Measurements from ENCODE around the gene ORM2.
"Not testable (repeated sequence)": the region's sequence is repeated elsewhere in the genome, so short reads cannot be mapped to it uniquely, and the experiment has no call there.

ORM2 gene

GRCh38 chr9:114332474-114333040 lies 2.9 kb downstream of the ORM2 start:
- DNase-seq (ENCODE audit: low spot score) = not testable (repeated sequence)

DNA sequence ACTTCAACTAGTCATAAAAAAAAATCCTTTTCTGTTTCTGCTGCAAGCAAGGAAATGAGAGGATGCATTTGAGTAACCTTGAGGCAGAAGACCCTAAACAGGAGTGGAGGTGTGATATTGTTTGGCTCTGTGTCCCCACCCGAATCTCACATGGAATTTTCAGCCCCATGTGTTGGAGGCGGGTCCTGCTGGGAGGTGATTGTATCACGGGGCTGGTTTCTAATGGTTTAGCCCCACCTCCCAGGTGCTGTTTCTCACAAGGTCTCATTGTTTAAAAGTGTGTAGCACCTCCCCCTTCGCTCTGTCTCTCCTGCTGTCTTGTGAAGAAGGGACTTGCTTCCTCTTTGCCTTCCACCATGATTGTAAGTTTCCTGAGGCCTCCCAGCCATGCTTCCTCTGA lies 4.0 kb downstream of the ORM2 start:
- not testable (repeated sequence) for DNase-seq (ENCODE audit: low spot score)

DNA sequence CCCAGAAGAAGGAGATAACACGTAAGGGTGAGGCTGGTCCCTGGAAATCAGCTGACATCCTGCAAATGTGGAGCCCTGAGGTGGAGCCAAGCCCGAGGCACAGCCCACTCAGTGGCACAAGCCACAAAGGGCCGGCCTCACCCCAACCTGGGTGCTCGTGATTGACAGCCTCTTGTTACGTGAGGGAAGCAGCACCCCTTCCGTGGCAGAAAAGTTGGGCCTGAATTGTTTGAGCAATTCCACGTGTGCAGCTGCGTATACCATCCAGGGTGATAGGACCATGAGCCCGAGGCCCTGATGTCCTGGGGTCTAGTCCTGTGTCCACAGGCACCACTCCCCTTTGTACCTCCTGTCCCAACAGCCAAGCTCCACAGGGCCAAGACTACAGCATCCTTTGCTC lies 4.8 kb downstream of the ORM2 start:
- DNase-seq (ENCODE audit: low spot score) = no peak

- no peak for DNase-seq (ENCODE audit: low spot score)
Measured at GRCh38 chr9:114335745-114336144, 6.1 kb downstream of the ORM2 start.

- no peak for DNase-seq (ENCODE audit: low spot score)
Measured at GRCh38 chr9:114336157-114336556, 6.5 kb downstream of the ORM2 start.

- DNase-seq (ENCODE audit: low spot score) = no peak
Measured at GRCh38 chr9:114336699-114337395, 7.2 kb downstream of the ORM2 start.

- DNase-seq (ENCODE audit: low spot score) = no peak
Measured at GRCh38 chr9:114338187-114338586, 8.5 kb downstream of the ORM2 start.

DNA sequence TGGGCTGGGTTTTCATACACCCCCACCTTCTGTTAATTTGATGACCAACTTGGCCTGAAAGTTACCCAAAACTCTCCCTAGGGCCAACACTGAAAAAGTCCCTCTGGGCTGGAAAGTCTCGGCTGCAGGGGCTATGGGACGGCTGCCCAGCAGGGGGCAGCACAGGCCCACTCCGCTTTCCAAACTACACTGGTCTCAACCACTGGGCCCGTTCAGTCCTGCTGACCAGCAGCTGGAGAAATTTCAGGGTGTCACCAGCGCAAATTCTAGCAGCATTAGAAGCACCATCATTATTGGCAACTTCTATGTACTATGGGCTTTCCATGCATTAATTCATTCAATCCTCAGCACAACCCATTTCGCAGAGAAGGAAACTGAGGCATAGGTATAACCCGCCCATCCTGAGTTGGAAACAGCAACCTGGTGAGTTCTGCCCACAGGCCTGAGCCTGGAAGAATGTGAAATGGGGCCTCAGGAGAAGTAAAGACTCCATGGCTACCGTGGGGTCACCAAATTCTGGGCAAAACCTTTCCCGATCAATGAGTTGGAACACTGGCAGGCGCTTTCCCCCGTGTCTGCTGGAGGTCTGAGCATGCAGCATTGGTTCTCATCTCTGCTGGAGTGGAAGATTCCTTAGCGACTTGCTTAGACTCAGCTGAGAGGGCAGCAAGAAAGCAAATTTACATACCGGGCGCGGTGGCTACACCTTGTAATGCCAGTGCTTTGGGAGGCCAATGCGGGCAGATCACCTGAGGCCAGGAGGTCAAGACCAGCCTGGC lies 9.7 kb downstream of the ORM2 start:
- peak; percentile 29 for DNase-seq (ENCODE audit: low spot score)

DNA sequence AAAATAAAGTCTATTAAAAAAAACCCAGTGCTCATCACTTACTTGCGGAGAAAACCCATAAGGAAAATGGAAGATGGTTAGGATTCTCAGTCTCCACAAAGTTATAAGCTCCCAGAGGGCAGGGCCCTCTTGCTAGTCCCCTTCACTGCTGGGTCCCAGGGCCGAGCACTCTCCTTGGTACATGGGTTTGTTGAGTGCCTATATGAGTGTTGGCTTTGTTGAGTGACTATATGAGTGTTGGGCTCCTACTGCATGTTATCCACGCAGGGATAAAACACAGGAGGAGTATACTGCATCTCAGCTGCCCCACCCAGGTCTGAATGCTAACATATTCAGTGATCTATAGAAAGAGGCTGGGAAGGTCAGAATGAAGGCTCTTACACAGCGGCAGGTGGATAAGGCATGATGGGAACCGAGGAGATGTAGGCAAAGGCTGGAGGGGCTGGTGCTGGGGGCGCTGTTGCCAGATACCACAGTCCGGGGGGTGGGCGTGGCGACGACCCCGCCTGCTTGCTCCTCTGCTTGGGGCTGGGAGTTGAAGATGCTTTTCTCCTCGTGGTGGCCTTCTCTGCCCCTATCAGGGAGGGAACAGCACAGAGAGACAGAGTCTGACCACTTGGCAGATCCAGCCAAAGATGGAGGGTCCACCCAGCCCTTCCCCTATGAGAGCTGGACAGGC lies 11.6 kb downstream of the ORM2 start:
- DNase-seq (ENCODE audit: low spot score) = no peak

- DNase-seq (ENCODE audit: low spot score) = no peak
Measured at GRCh38 chr9:114341991-114342390, 12.3 kb downstream of the ORM2 start.

- no peak for DNase-seq (ENCODE audit: low spot score)
Measured at GRCh38 chr9:114342755-114343440, 13.2 kb downstream of the ORM2 start.

- no peak for DNase-seq (ENCODE audit: low spot score)
Measured at GRCh38 chr9:114343471-114344187, 14.0 kb downstream of the ORM2 start.

DNA sequence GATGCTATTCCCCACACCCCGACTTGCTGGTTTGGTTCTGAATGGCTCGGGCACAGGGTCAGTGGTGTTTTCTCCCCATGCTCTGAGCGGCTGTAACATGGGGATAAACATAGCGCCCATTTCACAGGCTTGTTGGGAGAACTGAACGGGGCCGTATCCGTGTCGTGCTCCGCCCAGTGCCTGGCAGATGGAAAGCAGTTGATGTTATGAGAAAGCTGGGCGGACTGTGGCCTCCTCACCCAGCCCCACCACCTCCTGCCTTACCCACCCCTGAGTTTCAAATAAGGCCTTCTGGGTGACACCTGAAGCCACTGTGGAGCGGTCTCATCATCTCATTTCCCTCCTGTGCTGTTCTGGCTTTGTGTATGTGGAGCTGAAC lies 14.5 kb downstream of the ORM2 start:
- DNase-seq (ENCODE audit: low spot score) = no peak

DNA sequence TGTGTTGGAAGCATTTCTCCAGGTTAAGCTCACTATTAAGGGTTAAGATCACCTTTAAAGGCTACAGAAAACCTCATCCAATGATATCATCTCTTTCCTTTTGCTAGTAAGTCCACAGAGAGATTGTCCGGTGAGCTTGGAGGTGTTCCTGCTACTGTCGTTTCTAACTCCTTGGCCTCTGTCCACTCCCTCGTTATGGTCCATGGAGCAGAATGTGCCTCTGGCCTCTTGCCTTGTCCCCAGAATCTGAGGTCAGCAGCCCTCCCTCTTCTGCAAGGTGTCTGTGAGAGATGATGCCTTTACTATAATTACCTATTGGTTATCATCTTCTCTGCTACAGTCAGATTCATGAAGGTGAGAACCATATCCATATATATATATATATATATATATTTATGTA lies 15.0 kb downstream of the ORM2 start:
- peak; percentile 9 for DNase-seq (ENCODE audit: low spot score)

GRCh38 chr9:114345493-114346065 lies 15.9 kb downstream of the ORM2 start:
- DNase-seq (ENCODE audit: low spot score) = no peak

DNA sequence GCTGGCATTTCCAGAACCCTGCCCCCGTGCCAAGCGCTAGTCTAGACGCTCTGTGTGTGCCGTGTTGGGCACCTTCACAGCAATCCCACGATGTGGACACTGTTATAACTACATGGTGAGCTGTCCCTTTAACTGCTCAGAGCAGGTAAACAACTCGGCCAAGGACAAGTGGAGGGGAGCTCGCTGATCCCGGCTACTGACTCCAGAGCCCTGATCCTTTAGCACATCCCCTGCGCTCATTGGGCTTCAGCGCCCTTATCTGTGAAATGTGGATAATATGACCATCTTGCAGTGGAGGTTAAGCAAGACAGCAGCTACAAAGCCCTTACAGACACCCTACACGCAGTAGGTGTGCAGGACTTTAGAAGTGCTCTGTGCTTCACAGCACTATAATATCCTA lies 16.5 kb downstream of the ORM2 start:
- no peak for DNase-seq (ENCODE audit: low spot score)

GRCh38 chr9:114347675-114348074 lies 18.0 kb downstream of the ORM2 start:
- no peak for DNase-seq (ENCODE audit: low spot score)

DNA sequence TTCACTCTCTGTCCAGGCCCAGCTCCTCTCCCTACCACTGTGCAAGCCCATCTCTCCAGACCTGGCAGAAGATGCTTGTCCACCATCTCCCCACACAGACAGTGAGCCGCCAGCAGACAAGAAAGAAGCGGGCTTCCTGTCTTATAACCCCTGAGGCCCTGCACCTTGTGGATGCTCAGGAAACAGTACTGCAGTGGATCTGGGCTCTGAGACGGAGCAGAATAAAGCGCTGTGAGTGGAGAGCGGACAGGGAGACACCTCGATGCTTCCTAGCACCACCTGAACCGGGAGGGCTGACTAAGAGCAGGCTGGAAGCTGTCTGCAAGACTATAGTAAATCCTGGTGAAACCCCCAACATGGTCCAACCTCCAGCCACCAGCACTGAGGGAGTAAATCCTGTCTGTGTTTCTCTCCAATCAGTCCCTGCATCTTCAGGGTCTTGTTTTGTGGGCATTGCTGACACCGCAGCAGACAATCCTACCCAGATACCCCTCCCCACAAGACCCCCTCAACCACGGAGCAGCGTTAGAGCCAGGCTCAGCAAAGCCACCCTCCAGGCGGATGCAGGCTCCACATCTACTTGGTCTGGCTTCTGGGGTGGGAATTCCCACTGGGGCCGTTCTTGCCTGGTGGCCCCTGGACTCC lies 18.7 kb downstream of the ORM2 start:
- DNase-seq (ENCODE audit: low spot score) = no peak

DNA sequence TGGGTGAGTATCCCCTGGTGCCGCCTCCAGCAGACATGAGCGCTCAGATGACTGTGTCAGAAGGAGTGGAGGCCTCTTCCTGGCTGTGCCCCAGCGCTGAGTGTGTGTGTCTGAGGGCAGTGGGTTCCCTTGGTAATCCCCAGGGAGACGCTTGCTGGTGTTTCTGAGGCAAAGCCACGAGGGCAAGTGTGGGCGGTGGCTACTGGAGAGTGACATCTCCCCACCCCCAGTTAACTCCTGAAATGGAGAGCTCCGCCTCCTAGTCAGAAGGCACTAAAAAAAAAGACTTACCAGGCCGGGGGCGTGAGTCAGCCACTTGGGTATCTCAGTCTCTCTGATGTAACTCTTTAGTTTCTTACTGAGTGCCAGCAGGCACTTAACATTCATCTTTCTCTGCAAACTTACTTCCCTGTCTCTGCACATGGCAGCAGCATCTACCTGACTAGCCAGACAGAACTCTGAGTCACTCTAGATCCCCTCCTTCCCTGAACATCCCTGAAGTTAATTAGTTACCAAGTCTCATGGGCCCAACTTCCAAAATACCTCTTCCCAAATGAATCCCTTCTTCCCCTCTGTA lies 19.3 kb downstream of the ORM2 start:
- DNase-seq (ENCODE audit: low spot score) = peak; percentile 3

Measured in cerebellar cortex (tissue), 1 donor.